Inflammatory macrophage treated with lipopolysaccharide for 4 hours (primary cell): ENCODE measurements around the gene IL16.
A peak's percentile ranks its signal among the peaks of the same experiment; 100 is the strongest.

Experiments used
- DNase-seq: peaks from one replicate; pipeline ENCODE4 v3.0.0-alpha.2; 2020

Gene IL16

DNA sequence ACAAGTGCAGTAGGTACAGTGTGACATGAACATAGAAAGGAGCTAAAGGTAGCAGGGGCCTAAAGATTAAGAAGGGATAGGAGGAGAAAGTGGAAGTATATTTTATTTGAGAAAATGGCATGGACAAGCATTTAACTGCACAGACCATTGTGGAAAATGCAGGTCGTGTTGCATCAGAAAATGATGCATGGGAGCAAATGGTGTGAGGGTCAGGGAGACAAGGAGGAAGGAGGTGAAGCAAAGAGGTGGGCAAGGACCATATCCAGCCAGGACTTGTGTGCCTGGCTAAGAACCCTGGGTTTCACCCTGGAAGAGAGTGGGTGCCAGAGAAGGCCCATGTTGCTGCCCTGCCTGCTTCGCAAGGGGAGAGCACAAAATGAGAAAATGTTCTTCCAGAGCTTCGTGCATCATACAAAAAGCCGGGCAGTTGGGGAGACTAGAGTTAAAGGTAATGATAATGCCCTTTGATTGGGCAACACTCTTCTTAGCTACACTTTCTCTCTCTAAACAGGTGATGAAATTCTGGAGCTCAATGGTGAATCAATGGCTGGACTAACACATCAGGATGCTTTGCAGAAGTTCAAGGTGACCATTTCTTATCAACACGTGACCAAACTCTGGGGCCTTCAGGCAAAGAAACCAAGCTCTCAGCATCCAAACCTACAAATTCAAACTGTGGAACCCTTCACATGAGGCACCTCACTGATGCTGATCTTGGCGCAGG is 81.8 kb downstream of the IL16 start:
- no peak for DNase-seq

DNA sequence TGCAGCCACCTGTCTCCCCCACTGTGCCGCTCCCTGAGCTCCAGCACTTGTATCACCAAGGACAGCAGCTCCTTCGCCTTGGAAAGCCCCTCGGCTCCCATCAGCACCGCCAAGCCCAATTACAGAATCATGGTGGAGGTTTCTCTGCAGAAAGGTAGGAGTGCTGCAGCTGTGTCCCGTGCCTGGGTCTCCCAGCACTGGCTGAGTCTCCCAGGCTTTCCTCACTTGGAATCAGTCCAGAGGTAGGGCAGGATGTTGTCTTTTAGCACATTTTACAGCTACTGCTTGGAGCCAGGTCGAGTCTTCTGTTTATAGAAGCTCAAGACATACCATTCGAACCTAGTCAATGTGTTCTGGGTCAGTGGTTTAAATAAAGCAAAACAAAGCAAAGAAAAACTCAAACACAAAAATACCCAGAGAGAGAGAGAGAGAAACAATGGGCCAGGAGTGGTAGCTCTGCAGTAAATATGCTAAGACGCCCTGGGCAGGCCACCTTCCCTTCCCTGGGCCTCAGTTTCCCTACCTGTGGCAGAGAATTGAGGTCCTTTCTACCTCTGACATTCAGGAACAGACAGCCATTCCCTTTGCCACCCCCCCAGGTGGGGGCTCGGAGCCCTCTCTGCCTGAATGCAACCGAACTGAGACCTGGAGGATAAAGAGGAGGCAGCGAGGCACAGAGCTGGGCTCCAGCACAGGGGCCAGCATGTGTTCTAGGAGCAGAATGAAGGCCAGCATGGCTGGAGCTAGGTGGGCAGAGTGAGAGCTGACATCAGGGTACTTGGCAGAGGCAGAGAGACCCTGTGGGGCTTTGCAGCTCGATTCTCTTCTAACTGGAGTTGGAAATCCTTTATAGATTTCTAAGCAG is 83.2 kb downstream of the IL16 start:
- DNase-seq: no peak

DNA sequence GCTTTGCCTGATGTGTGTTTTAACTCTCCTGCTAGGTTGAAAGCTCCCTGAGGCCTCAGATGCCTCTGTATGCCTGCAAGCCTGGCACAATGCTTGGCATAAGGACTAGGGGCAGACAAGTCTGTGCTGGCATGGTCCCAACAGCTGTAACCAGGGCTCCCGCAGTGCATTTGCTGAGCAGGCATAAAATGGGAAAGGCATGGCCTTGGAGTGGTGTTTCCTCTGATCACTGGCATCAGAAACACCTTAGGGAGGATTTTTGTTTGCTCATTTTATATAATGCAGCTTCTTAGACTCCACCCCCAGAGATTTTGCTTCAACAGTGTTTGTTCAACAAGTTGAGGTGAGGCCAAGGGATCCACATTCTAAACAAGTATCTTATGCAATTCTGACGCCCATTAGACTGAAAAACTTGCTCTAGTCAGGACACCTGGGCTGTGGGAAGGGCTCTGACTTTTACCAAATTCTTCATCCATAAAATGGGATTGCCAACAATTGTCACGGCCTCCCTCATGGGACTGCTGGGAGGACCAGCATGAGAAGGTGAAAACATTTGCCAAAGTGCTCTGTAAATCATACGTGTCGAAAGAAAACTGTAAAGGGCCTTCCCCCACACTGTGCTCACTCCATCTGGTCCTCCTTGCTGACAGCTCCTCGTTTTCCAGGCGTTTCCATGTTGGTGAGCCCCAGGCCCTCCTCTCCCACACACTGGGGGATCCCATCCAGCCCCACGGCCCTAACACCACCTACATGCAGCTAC is 84.2 kb downstream of the IL16 start:
- no peak for DNase-seq

DNA sequence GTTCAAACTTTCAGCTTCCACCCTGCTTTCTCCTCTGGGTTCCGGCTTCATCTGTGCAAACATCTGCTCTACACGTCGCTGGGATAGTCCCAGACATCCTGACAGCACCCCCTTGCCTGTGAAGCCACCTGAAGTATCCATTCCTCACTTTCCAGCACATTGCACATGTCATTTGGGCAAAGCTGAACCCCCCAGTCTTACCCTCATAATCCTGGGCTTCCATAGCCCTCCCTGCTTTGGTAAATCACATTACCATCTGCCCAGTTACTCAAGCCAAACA is 84.7 kb downstream of the IL16 start:
- no peak for DNase-seq

DNA sequence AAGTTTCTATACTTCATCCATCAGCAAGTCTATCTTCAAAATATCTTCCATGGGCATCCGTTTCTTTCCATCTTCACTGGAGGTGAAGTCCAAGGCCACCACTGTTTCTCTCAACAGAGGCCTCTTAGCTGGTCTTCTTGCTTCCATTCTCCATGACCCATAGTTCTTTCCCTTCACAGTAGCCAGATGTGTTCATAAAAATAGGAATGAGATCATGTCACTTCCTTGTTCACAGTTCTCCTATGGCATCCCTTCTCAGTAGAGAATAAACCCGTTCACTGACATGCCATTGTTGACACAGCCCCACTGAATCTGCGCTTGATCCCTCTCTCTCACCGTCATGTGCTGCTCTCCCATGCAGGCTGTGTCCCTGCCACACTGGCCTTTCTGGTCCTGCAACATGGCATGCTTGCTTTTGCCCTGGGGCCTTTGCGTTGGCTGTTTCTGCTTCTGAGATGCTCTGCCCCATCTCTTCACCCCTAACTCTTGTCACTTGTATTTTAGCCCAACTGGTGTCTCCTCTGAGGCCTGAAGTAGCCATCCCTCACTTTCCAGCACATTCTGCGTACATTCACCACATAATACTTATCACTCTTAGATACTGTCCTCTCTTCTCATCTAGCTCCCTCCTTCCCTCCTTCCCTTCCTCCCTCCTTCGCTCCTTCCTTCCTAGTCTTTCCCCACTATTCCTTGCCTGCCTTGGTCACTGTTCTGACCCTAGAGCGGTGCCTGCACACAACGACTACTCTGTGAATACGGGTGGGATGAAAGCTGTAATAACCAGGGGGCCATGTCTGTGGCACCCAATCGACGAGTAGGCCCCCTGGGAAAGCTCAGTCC is 85.3 kb downstream of the IL16 start:
- DNase-seq: peak; percentile 54

DNA sequence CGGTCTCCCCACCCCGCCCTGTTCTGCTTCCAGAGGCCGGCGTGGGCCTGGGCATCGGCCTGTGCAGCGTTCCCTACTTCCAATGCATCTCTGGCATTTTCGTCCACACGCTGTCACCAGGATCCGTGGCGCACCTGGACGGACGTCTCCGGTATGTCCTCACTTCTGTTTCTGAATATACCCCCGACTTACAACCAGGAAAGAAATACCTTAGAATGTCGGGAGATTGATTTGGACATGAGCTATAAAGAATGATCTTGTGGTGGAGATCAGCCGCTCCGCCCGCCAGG is 85.9 kb downstream of the IL16 start:
- no peak for DNase-seq

DNA sequence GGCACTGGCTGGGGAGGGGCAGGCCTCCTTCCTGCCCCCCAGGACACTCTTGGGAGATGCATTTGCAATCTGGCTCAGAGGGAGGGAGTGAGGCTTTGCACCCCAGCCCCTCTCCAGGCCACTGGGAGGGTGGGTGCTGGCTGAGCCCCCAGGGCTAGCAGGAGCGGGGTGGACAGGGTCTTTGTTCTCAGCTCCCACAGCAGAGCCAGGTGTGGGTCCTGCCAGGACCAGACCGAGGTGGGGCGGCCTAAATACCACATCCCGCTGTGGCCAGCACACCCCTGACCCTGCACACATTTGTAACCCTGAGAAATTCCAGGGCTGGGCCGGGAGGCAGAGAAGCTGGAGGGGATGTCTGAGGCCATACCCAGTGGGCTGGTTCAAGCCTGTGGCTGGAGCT is 86.2 kb downstream of the IL16 start:
- DNase-seq: no peak

DNA sequence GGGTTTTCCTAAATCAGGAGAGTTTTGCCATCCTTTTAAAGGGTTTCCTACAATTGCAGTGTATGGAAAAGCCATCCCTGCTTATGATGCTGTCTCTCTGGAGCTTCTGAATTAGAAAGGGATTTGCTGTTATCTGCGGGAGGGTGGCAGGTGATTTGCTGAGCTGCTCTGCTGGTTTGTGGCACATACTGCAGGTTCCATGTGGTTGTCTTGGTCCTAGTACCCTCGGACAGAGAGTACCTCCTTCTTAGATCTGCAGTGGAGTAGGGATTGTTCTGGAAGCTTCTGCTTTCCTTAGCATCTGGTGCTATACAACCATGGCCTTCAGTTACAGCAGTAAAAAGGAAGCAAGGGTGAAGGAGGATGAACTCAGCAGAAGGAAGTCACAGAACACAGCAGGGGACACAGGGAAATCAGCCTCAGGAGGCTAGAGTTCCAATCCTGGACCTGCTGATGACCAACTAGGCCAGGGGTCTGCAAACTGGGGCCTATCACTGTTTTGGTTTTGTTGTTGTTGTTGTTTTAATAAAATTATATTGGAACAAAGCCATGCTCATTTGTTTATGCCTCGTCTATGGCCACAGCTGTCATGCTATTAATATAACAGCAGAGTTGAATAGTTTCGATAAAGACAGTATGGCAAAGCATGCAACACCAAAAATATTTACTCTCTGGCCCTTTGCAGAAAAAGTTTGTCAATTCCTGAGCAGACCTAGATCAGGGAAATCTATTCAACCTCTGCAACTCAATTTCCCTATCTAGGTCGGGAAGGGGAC is 87.8 kb downstream of the IL16 start:
- DNase-seq: peak; percentile 47

DNA sequence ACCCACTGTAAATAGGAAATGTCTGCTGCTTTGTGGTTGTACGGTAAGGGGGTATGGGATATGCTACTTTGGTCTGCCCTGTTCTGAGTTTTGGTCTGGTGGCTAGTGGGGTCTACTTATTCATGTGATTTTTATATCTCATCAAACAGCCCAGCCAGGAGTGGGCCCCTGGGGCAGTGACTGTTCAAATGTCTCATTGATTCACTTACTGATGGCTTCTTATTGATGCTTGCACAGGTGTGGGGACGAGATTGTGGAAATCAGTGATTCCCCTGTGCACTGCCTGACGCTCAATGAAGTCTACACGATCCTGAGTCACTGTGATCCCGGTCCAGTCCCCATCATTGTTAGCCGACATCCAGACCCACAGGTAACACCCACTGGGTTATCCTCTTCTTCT is 88.8 kb downstream of the IL16 start:
- no peak for DNase-seq

DNA sequence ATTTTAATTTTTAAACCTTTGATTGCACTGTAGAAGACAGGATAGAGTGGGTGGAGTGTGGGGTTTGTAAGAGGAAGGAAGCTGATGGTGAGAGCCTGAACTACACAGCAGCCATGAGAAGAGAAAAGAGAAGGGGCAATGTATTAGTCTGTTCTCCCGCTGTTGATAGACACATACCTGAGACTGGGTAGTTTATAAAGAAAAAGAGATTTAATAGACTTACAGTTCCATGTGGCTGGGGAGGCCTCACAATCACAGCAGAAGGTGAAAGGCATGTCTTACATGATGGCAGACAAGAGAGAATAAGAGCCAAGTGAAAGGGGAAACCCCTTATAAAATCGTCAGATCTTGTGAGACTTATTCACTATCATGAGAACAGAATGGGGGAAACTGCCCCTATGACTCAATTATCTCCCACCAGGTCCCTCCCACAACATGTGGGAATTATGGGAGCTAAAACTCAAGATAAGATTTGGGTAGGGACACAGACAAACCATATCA is 90.0 kb downstream of the IL16 start:
- peak; percentile 87 for DNase-seq

DNA sequence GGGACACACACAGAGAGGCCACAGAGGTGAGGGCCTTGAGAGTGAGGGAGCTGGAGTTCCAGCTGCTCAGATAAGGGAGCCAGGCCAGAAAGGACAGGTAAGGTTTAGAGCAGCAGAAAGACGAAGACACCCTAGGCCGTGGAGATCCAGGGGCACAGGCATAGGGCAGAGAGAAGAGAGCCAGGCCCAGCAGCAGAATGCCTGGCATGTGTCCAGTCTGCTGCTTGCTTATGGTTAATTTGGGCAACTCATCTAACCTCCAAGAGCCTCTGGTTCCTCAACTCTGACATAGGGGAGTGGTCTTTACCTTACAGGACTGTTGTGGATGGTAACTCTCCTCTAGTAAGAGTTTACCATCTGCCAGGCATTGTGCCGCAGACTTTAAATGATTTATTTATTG is 91.4 kb downstream of the IL16 start:
- DNase-seq: no peak

DNA sequence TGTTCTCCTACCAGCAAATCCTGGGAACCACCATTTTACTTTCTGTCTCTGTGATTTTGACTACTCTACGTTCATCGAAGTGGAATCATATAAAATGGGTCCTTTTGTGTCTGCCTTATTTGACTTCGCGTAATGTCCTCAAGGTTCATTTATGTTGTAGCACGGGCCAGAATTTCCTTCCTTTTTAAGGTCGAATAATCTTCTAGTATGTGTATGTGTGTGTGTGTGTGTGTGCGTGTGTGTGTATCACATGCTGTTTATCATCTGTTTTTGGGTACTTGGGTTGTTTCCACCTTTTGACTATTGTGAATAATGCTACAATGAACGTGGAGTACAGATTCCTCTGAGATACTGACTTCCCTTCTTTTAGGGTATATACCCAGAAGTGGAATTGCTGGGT is 91.9 kb downstream of the IL16 start:
- no peak for DNase-seq

DNA sequence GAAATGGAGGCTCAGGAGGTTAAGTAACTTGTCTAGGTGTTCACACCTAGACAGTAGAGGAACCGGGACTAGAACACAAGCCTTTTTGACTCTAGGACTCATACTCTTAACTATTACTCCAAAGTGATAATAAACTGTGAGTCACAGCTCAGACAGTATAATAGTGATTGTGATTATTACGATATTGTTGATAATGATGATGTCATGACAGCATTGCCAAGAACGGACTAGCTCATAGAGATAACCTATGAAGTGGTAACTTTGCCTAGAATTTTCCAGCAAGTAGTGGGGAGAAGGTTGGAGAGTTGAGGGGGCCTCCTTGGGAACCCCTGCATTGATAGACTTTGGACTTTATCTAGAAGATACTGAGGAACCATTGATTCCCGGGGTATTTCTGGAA is 93.2 kb downstream of the IL16 start:
- no peak for DNase-seq

DNA sequence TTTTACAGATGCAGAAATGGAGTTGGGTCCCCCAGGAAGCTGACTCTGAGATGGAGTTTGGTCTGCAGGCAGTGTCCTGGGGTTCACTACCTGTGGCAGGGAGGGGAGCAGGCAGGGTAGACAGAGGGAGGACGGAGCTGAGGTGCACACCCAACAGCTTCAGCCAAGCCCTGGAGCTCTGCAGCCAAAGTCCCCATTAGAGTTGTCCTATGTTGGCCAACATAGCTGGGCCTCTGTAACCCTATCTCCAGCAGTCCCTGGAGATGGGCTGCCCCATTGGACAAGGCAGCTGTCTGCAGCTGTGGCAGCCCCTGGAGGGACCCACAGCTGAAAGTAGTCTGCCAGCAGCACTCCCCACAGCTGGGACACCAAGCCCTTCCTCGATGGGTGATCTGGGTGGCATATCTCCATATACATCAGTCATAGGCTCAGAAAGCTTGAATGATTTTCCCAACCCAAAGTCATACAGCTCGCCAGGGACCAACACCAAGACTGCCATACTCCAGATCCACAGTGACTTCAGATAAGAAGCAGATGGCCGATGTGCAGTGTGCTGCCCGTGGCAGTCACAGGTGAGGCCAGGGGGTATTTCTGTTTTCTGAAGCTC is 95.3 kb downstream of the IL16 start:
- DNase-seq: no peak

DNA sequence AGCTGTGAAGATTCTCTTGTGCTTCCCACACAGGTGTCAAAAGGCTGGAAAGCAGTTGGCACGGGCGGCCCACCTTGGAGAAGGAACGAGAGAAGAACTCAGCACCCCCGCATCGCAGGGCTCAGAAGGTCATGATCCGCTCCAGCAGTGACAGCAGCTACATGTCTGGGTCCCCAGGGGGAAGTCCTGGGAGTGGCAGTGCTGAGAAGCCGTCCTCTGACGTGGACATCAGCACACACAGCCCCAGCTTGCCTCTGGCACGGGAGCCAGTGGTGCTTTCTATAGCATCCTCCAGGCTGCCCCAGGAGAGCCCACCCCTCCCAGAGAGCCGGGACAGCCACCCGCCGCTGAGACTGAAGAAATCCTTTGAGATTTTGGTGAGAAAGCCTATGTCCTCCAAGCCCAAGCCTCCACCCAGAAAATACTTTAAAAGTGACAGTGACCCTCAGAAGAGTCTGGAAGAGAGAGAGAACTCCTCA is 95.9 kb downstream of the IL16 start:
- DNase-seq: peak; percentile 46

DNA sequence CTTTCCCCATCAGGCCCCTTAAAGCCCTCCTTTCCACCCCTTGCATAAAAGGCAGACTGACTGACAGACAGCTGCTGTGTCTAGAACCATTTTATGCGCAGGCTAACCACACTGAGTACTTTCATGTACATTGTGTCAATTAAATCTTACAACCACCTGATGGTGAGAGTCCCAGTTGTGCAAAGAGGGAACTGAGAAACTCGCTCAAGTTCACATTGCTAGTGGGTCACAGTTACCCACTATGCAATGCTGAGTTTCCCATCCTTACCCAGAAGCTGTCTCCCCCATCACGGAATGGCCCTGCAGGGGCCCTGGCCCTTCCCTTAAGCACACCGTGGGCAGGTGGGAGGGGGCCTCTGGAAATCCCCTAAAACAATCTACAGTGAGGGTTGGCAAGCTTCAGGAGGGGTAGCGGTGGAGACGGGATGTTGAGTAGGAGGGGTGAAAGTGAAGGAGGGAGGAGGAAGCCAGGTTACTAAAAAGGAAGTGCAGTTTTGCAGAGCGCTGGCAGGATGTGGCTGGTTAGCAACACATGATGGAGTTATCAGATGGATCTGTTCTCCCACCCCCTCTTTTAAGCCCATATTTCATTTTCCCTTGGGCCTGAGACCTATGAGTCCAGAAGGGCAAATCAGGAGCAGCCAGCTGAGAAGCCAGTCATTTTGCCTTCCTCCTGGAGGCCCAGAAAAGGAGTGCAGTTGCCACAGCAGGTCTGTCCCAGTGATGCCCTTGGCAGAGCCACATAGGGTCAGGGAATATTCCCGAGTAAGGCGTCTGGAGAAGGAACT is 97.2 kb downstream of the IL16 start:
- peak; percentile 78 for DNase-seq

DNA sequence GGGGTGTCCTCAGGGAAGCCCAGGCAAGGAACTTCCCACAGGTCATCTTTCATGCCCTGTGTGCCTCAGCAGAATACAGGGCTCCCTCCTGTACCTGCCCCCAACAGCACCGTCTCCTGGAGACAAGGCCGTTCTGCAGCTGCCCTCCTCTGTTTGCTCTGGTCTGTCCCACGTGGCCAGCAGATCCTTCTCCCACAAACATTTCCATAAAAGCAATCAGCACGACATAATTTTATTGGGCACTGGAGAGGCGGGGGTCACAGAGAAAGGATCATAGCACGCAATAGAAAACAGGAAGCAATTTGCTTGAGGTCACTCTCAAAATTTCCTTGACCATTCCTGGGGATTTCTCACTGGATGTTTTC is 97.8 kb downstream of the IL16 start:
- peak; percentile 51 for DNase-seq

DNA sequence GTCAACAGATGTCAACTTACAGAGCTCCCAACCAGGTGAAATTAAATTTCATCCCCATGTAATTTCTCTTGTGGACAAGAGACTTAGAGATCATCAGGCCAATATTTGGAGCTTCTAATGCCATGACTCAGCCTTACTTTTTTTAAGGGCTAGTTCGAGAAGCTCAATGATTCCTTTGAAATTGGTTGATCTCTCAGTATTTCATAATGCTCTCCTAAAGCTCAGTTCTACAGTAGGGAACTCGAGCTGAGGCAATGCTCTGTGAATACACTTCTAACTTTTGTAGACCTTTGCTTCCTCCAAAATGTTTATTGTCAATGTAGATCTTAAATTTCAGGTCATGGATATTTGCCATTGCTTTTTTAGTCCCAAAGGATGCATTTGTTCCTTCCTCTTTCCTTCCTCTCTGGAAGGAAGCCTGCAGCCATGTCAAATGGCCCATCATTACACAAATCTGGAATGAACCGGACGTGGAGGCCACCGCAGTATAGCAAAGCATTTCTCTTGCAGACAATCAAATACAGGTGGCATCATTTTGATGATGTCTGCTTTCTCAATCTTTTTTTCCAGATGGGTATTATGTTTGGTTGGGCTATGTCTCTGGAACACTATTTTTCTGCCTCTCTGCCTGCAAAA is 98.9 kb downstream of the IL16 start:
- DNase-seq: peak; percentile 49

DNA sequence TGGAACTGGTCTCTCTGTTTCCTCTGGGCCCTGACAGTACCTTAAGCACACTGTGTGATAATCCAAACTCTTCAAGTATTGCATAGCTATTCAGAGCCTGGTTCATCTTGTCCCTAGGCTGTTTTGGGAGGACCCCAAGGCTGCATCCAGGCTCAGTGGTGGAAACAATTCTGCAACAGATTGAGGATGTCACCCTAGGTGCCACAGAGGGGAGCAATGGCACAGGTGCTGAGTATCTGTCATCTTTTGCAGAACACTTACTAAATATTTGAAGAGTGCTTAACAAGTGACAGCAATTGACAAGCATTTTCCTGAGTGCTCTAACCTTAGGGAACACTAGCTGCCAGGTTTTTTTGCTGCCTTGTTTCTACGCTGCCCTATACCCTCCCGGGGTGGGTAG is 99.5 kb downstream of the IL16 start:
- DNase-seq: no peak

DNA sequence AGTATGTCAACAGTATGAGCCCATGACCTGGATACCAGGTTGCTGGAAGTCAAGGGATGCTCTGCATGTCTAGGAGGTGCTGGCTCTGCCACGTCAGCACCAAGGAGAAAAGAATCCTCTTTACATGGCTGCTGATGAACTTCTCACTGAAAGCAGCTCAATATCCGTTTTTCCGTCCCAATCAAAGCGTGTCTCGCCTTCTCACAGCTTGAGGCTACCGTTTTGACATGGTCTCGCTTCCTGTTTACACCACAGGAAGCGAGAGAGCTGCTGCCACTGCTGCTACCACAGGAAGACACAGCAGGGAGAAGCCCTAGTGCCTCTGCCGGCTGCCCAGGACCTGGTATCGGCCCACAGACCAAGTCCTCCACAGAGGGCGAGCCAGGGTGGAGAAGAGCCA is 100.0 kb downstream of the IL16 start:
- DNase-seq: peak; percentile 94
